Neural cell (in vitro differentiated cells): ENCODE measurements around the gene ATP2B1.

ENCODE experiments used
- CTCF ChIP-seq: fragments of 450-650 bp; IDR thresholded peaks from 2 replicates; pipeline ENCODE4 v1.5.1; 2014; ENCODE audit warnings: antibody characterized with exemption, mild to moderate bottlenecking, moderate library complexity; ENCODE audit not compliant: poor library complexity, severe bottlenecking
- EP300 ChIP-seq: fragments of 450-650 bp; conservative IDR thresholded peaks from 2 replicates; pipeline ENCODE4 v1.6.1; 2014; ENCODE audit warnings: antibody characterized with exemption, mild to moderate bottlenecking, moderate library complexity; ENCODE audit not compliant: poor library complexity, severe bottlenecking
- EZH2 ChIP-seq: fragments of 200-600, 300-800 bp; shearing (Covaris generic), sonication (generic); IDR thresholded peaks from 2 replicates; pipeline ENCODE4 v1.6.1; 2014; ENCODE audit warnings: antibody characterized with exemption, low read length, borderline replicate concordance, mild to moderate bottlenecking; ENCODE audit not compliant: insufficient read depth, poor library complexity, severe bottlenecking
- MXI1 ChIP-seq: fragments of 450-650 bp; conservative IDR thresholded peaks from 2 replicates; pipeline ENCODE4 v1.6.1; 2014; ENCODE audit warnings: antibody characterized with exemption, mild to moderate bottlenecking; ENCODE audit not compliant: poor library complexity, severe bottlenecking
- POLR2AphosphoS5 ChIP-seq: IDR thresholded peaks from 2 replicates; pipeline ENCODE4 v1.6.1; 2012
- TAF1 ChIP-seq: IDR thresholded peaks from 2 replicates; pipeline ENCODE4 v1.6.1; 2012; ENCODE audit warnings: low read depth

GRCh38 chr12:89692439-89692838 is 16.2 kb downstream of the ATP2B1 start:
- TF ChIP-seq CTCF: no peak
- TF ChIP-seq EZH2: no peak
- TF ChIP-seq EP300: no peak
- no peak for TF ChIP-seq POLR2AphosphoS5
- TF ChIP-seq MXI1: no peak
- TF ChIP-seq TAF1: no peak
